GM13976 (cell line): Measurements from ENCODE around the gene FEM1A.
"Not testable (repeated sequence)": the region's sequence is repeated elsewhere in the genome, so short reads cannot be mapped to it uniquely, and the experiment has no call there.

Experiments
- DNase-seq: peaks from one replicate; pipeline ENCODE4 v3.0.0; 2012; ENCODE audit warnings: low spot score
- in situ Hi-C: fragments of 300-500 bp; cut with MboI; formaldehyde crosslinking; loops from one replicate; pipeline ENCODE4 v1.12.0; 2022; ENCODE audit warnings: low sequenced_read_pairs, mixed read lengths, inconsistent platforms; ENCODE audit not compliant: unreplicated experiment
- TF ChIP-seq, protein P1 (sequence below): IDR thresholded peaks from 2 replicates; pipeline ENCODE4 v1.5.1; 2012; ENCODE audit warnings: borderline replicate concordance, mild to moderate bottlenecking; ENCODE audit not compliant: insufficient read depth; ENCODE audit errors: extremely low read depth, missing control alignments, control extremely low read depth

The FEM1A gene

GRCh38 chr19:4843647-4843965 is 52.1 kb downstream of the FEM1A start:
- in situ Hi-C loops: no loop called here
- TF ChIP-seq, protein P1, sequence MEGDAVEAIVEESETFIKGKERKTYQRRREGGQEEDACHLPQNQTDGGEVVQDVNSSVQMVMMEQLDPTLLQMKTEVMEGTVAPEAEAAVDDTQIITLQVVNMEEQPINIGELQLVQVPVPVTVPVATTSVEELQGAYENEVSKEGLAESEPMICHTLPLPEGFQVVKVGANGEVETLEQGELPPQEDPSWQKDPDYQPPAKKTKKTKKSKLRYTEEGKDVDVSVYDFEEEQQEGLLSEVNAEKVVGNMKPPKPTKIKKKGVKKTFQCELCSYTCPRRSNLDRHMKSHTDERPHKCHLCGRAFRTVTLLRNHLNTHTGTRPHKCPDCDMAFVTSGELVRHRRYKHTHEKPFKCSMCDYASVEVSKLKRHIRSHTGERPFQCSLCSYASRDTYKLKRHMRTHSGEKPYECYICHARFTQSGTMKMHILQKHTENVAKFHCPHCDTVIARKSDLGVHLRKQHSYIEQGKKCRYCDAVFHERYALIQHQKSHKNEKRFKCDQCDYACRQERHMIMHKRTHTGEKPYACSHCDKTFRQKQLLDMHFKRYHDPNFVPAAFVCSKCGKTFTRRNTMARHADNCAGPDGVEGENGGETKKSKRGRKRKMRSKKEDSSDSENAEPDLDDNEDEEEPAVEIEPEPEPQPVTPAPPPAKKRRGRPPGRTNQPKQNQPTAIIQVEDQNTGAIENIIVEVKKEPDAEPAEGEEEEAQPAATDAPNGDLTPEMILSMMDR: no peak
- no peak for DNase-seq

- DNase-seq: no peak
- in situ Hi-C loops: no loop called here
- TF ChIP-seq, protein P1: no peak
Observed at GRCh38 chr19:4844348-4845179, 53.0 kb downstream of the FEM1A start.

DNA sequence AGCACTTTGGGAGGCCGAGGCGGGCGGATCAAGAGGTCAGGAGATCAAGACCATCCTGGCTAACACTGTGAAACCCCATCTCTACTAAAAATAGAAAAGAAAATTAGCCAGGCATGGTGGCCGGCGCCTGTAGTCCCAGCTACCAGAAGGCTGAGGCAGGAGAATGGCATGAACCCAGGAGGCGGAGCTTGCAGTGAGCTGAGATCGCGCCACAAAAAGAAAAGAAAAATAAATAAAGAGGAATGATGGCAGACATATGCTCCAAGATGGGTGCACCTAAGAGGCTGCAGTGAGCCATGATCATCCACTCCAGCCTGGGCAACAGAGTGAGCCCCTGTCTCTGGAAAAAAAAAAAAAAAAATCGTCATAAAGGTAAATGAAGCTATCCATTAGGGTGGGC is 54.4 kb downstream of the FEM1A start:
- in situ Hi-C loops, DNase-seq: not testable (repeated sequence)

DNA sequence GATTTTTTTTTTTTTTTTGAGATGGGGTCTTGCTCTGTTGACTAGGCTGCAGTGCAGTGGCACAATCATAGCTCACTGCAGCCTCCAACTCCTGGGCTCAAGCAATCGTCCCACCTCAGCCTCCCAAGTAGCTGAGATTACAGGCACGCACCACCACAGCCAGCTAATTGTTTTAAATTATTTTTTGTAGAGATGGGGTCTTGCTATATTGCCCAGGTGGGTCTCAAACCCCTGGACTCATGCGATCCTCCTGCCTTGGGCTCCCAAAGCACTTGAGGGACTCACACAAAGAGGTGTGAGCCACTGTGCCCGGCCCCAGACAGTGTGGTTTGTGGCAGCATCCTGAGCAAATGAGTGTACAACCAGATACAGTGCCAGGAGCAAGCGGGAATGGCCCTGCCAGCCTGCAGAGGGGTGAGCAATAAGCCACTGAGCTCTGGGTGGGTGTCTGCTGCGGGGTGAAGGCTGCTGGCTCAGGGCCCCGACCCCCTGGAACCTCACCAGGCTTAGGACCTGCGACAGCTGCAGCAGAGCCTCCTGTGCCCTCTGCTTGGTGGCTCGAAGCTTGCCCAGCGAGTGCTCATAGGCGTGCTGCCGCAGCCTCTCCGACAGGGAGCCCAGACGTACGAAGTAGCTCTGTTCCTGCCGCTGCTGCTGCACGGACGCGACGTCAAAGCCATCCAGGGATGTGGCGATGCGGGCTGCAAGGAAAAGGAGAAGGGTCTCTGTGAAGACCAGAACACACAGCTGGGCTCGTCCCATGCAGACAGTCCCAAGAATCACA is 55.8 kb downstream of the FEM1A start:
- in situ Hi-C loops: no loop called here
- TF ChIP-seq, protein P1: no peak

GRCh38 chr19:4849019-4849418 is 57.5 kb downstream of the FEM1A start:
- DNase-seq: no peak
- TF ChIP-seq, protein P1: no peak
- in situ Hi-C loops: no loop called here

More for the DNA sequence above, 55.8 kb downstream of the FEM1A start:
- DNase-seq: no peak
